ENCODE data around the gene VAMP8. TPM values are rescaled to one million over a fixed set of nuclear protein-coding genes. Genes with fewer than 3 reads are reported as not detected.

Gene VAMP8
- total RNA-seq, 1 experiment from 2014 or later = 52.0 TPM

DNA sequence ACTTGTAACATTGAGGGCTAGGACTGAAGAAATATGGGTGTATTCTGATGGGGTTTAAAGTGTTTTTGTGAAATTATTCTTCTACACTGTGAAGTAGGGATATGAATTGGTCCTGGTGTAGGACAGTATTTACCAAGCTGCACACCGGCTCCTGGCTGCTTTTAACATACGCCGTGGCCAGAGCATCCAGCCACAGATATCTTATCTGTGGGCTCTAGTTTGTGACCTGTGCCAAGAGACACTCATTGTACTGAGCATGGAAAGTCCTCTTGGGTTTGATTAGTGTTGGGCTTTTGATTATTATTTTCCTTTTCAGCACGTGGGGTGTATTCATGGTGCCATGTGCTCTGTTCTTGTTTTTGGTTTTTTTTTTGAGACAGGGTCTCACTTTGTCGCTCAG lies 46.6 kb downstream of the VAMP8 start:
- Mint-ChIP-seq H3K27ac (no peak overlapping the region; the same call in 1 of the 2 replicates), H3K4me1 (no peaks in the 10 kb centered on the region), H3K36me3 (peaks cover 71% of the 10 kb centered on the region), H3K9me3 (no peaks in the 10 kb centered on the region), H3K27me3 (ENCODE audit: low read depth) (no peaks in the 10 kb centered on the region), H3K4me3 (no peak overlapping the region)
- DNase-seq (ENCODE audit: low spot score) = no peak
- POLR2A ChIA-PET = no interaction called here
- no peak for ATAC-seq
- TF ChIP-seq, protein P1, sequence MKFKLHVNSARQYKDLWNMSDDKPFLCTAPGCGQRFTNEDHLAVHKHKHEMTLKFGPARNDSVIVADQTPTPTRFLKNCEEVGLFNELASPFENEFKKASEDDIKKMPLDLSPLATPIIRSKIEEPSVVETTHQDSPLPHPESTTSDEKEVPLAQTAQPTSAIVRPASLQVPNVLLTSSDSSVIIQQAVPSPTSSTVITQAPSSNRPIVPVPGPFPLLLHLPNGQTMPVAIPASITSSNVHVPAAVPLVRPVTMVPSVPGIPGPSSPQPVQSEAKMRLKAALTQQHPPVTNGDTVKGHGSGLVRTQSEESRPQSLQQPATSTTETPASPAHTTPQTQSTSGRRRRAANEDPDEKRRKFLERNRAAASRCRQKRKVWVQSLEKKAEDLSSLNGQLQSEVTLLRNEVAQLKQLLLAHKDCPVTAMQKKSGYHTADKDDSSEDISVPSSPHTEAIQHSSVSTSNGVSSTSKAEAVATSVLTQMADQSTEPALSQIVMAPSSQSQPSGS (CRISPR knock-in tag; IDR thresholded peaks at IDR 0.05; ENCODE audit: borderline replicate concordance, low read depth) = no peak
- no peak for TF ChIP-seq RORB (CRISPR knock-in tag; IDR thresholded peaks at IDR 0.05)
- TF ChIP-seq, protein P2, sequence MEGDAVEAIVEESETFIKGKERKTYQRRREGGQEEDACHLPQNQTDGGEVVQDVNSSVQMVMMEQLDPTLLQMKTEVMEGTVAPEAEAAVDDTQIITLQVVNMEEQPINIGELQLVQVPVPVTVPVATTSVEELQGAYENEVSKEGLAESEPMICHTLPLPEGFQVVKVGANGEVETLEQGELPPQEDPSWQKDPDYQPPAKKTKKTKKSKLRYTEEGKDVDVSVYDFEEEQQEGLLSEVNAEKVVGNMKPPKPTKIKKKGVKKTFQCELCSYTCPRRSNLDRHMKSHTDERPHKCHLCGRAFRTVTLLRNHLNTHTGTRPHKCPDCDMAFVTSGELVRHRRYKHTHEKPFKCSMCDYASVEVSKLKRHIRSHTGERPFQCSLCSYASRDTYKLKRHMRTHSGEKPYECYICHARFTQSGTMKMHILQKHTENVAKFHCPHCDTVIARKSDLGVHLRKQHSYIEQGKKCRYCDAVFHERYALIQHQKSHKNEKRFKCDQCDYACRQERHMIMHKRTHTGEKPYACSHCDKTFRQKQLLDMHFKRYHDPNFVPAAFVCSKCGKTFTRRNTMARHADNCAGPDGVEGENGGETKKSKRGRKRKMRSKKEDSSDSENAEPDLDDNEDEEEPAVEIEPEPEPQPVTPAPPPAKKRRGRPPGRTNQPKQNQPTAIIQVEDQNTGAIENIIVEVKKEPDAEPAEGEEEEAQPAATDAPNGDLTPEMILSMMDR (IDR thresholded peaks at IDR 0.05) = no peak
- TF ChIP-seq, protein P3, sequence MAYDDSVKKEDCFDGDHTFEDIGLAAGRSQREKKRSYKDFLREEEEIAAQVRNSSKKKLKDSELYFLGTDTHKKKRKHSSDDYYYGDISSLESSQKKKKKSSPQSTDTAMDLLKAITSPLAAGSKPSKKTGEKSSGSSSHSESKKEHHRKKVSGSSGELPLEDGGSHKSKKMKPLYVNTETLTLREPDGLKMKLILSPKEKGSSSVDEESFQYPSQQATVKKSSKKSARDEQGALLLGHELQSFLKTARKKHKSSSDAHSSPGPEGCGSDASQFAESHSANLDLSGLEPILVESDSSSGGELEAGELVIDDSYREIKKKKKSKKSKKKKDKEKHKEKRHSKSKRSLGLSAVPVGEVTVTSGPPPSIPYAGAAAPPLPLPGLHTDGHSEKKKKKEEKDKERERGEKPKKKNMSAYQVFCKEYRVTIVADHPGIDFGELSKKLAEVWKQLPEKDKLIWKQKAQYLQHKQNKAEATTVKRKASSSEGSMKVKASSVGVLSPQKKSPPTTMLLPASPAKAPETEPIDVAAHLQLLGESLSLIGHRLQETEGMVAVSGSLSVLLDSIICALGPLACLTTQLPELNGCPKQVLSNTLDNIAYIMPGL (CRISPR knock-in tag; IDR thresholded peaks at IDR 0.05) = no peak
- TF ChIP-seq SOX15 (CRISPR knock-in tag; IDR thresholded peaks at IDR 0.05) = no peak
- TF ChIP-seq, protein P4, sequence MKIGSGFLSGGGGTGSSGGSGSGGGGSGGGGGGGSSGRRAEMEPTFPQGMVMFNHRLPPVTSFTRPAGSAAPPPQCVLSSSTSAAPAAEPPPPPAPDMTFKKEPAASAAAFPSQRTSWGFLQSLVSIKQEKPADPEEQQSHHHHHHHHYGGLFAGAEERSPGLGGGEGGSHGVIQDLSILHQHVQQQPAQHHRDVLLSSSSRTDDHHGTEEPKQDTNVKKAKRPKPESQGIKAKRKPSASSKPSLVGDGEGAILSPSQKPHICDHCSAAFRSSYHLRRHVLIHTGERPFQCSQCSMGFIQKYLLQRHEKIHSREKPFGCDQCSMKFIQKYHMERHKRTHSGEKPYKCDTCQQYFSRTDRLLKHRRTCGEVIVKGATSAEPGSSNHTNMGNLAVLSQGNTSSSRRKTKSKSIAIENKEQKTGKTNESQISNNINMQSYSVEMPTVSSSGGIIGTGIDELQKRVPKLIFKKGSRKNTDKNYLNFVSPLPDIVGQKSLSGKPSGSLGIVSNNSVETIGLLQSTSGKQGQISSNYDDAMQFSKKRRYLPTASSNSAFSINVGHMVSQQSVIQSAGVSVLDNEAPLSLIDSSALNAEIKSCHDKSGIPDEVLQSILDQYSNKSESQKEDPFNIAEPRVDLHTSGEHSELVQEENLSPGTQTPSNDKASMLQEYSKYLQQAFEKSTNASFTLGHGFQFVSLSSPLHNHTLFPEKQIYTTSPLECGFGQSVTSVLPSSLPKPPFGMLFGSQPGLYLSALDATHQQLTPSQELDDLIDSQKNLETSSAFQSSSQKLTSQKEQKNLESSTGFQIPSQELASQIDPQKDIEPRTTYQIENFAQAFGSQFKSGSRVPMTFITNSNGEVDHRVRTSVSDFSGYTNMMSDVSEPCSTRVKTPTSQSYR (CRISPR knock-in tag; IDR thresholded peaks at IDR 0.05) = no peak
- TF ChIP-seq, protein P5, sequence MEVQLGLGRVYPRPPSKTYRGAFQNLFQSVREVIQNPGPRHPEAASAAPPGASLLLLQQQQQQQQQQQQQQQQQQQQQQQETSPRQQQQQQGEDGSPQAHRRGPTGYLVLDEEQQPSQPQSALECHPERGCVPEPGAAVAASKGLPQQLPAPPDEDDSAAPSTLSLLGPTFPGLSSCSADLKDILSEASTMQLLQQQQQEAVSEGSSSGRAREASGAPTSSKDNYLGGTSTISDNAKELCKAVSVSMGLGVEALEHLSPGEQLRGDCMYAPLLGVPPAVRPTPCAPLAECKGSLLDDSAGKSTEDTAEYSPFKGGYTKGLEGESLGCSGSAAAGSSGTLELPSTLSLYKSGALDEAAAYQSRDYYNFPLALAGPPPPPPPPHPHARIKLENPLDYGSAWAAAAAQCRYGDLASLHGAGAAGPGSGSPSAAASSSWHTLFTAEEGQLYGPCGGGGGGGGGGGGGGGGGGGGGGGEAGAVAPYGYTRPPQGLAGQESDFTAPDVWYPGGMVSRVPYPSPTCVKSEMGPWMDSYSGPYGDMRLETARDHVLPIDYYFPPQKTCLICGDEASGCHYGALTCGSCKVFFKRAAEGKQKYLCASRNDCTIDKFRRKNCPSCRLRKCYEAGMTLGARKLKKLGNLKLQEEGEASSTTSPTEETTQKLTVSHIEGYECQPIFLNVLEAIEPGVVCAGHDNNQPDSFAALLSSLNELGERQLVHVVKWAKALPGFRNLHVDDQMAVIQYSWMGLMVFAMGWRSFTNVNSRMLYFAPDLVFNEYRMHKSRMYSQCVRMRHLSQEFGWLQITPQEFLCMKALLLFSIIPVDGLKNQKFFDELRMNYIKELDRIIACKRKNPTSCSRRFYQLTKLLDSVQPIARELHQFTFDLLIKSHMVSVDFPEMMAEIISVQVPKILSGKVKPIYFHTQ (CRISPR knock-in tag; IDR thresholded peaks at IDR 0.05) = no peak
- no peak for TF ChIP-seq JAZF1 (CRISPR knock-in tag; IDR thresholded peaks at IDR 0.05)
- TF ChIP-seq KAT7 (CRISPR knock-in tag; IDR thresholded peaks at IDR 0.05; ENCODE audit: borderline replicate concordance) = no peak
- TF ChIP-seq, protein P6, sequence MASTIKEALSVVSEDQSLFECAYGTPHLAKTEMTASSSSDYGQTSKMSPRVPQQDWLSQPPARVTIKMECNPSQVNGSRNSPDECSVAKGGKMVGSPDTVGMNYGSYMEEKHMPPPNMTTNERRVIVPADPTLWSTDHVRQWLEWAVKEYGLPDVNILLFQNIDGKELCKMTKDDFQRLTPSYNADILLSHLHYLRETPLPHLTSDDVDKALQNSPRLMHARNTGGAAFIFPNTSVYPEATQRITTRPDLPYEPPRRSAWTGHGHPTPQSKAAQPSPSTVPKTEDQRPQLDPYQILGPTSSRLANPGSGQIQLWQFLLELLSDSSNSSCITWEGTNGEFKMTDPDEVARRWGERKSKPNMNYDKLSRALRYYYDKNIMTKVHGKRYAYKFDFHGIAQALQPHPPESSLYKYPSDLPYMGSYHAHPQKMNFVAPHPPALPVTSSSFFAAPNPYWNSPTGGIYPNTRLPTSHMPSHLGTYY (CRISPR knock-in tag; IDR thresholded peaks at IDR 0.05) = no peak
- CTCF ChIA-PET = interaction anchor here (1.4 kb wide), 1 partner anchor 13 kb away, joined by 7 read pairs; no protein-coding TSS in a partner anchor

DNA sequence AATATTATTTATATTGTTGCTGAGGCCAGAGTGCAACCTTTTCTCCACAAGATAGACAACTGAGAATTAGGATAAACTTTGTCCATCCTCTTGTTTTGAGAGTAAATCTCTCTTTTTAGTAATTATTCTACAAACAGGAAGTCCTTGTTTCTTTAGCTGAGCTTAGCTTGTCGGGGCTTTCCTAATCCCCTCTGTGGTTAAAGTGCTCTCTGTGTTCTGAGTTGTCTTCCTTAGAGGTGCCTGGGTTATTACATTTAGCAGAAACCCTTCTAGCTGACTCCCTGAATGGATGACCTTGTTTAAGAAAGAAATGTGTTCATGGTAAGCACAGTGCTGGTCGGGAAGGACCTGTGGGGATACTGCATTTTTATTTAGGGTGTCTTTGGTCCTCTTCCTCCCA lies 51.3 kb downstream of the VAMP8 start:
- H3K36me3 Mint-ChIP-seq = peaks cover 87% of the 10 kb centered on the region
- no peak for TF ChIP-seq CREB1 (CRISPR knock-in tag; IDR thresholded peaks at IDR 0.05)
- TF ChIP-seq, protein P7, sequence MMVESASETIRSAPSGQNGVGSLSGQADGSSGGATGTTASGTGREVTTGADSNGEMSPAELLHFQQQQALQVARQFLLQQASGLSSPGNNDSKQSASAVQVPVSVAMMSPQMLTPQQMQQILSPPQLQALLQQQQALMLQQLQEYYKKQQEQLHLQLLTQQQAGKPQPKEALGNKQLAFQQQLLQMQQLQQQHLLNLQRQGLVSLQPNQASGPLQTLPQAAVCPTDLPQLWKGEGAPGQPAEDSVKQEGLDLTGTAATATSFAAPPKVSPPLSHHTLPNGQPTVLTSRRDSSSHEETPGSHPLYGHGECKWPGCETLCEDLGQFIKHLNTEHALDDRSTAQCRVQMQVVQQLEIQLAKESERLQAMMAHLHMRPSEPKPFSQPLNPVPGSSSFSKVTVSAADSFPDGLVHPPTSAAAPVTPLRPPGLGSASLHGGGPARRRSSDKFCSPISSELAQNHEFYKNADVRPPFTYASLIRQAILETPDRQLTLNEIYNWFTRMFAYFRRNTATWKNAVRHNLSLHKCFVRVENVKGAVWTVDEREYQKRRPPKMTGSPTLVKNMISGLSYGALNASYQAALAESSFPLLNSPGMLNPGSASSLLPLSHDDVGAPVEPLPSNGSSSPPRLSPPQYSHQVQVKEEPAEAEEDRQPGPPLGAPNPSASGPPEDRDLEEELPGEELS (CRISPR knock-in tag; IDR thresholded peaks at IDR 0.05) = no peak
- TF ChIP-seq, protein P8, sequence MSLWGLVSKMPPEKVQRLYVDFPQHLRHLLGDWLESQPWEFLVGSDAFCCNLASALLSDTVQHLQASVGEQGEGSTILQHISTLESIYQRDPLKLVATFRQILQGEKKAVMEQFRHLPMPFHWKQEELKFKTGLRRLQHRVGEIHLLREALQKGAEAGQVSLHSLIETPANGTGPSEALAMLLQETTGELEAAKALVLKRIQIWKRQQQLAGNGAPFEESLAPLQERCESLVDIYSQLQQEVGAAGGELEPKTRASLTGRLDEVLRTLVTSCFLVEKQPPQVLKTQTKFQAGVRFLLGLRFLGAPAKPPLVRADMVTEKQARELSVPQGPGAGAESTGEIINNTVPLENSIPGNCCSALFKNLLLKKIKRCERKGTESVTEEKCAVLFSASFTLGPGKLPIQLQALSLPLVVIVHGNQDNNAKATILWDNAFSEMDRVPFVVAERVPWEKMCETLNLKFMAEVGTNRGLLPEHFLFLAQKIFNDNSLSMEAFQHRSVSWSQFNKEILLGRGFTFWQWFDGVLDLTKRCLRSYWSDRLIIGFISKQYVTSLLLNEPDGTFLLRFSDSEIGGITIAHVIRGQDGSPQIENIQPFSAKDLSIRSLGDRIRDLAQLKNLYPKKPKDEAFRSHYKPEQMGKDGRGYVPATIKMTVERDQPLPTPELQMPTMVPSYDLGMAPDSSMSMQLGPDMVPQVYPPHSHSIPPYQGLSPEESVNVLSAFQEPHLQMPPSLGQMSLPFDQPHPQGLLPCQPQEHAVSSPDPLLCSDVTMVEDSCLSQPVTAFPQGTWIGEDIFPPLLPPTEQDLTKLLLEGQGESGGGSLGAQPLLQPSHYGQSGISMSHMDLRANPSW (CRISPR knock-in tag; conservative IDR thresholded peaks at IDR 0.05; ENCODE audit: low read depth) = no peak
- TF ChIP-seq, protein P9, sequence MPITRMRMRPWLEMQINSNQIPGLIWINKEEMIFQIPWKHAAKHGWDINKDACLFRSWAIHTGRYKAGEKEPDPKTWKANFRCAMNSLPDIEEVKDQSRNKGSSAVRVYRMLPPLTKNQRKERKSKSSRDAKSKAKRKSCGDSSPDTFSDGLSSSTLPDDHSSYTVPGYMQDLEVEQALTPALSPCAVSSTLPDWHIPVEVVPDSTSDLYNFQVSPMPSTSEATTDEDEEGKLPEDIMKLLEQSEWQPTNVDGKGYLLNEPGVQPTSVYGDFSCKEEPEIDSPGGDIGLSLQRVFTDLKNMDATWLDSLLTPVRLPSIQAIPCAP (CRISPR knock-in tag; IDR thresholded peaks at IDR 0.05) = no peak
- no peak for TF ChIP-seq ETV6 (CRISPR knock-in tag; IDR thresholded peaks at IDR 0.05)
- TF ChIP-seq ZNF423 (CRISPR knock-in tag; IDR thresholded peaks at IDR 0.05) = no peak

More for the DNA sequence above, 51.3 kb downstream of the VAMP8 start:
- no peak for ATAC-seq
- H3K4me3 Mint-ChIP-seq = no peak overlapping the region
- H3K9me3 Mint-ChIP-seq = no peaks in the 10 kb centered on the region
- no peaks in the 10 kb centered on the region for H3K27me3 Mint-ChIP-seq (ENCODE audit: low read depth)
- no peak overlapping the region for H3K27ac Mint-ChIP-seq
- POLR2A ChIA-PET = no interaction called here
- H3K4me1 Mint-ChIP-seq = no peaks in the 10 kb centered on the region
- CTCF ChIA-PET = interaction anchor here (2.4 kb wide), 1 partner anchor 8 kb away, joined by 14 read pairs; no protein-coding TSS in a partner anchor
- no peak for DNase-seq (ENCODE audit: low spot score)
